HEK293T (cell line): ENCODE data around the gene CADPS.
A peak's percentile ranks its signal among the peaks of the same experiment; 100 is the strongest.

ENCODE experiments used
- CTCF ChIA-PET: fragments of 350-600 bp; formaldehyde crosslinking; extraction: SDS; loops from one replicate; lab custom pipeline; 2021; ENCODE audit warnings: antibody characterized with exemption, inconsistent platforms; lab: Yijun Ruan, JAX
- POLR2A ChIA-PET: fragments of 350-600 bp; formaldehyde crosslinking; extraction: SDS; loops from one replicate; lab custom pipeline; 2020; ENCODE audit warnings: antibody characterized with exemption, inconsistent platforms; lab: Yijun Ruan, JAX
- DNase-seq: peaks from one replicate; pipeline ENCODE4 v3.0.0; 2012; ENCODE audit warnings: mixed read lengths; ENCODE audit errors: extremely low spot score
- ARNT ChIP-seq: fragments of 450-650 bp; IDR thresholded peaks from 2 replicates; pipeline ENCODE4 v1.6.1; 2017; ENCODE audit warnings: mild to moderate bottlenecking
- BHLHE40 ChIP-seq: fragments of 450-650 bp; IDR thresholded peaks from 2 replicates; pipeline ENCODE4 v1.6.1; 2016; ENCODE audit warnings: mild to moderate bottlenecking, moderate library complexity, borderline replicate concordance
- CTBP1 ChIP-seq: fragments of 450-650 bp; IDR thresholded peaks from 2 replicates; pipeline ENCODE4 v1.6.1; 2016; ENCODE audit warnings: borderline replicate concordance
- ELF4 ChIP-seq: fragments of 450-650 bp; IDR thresholded peaks from 2 replicates; pipeline ENCODE4 v1.6.1; 2017; ENCODE audit warnings: antibody characterized with exemption
- FOXA1 ChIP-seq: fragments of 450-650 bp; IDR thresholded peaks from 2 replicates; pipeline ENCODE4 v1.6.1; 2016; ENCODE audit warnings: mild to moderate bottlenecking
- FOXK2 ChIP-seq: fragments of 450-650 bp; IDR thresholded peaks from 2 replicates; pipeline ENCODE4 v1.6.1; 2016; ENCODE audit warnings: mild to moderate bottlenecking
- FOXM1 ChIP-seq: fragments of 450-650 bp; IDR thresholded peaks from 2 replicates; pipeline ENCODE4 v1.6.1; 2017; ENCODE audit warnings: mild to moderate bottlenecking, borderline replicate concordance
- HDGF ChIP-seq: fragments of 450-650 bp; IDR thresholded peaks from 2 replicates; pipeline ENCODE4 v1.6.1; 2017; ENCODE audit warnings: antibody characterized with exemption, borderline replicate concordance
- L3MBTL2 ChIP-seq: fragments of 450-650 bp; conservative IDR thresholded peaks from 2 replicates; pipeline ENCODE4 v1.6.1; 2016; ENCODE audit warnings: mild to moderate bottlenecking
- LEF1 ChIP-seq: fragments of 450-650 bp; IDR thresholded peaks from 2 replicates; pipeline ENCODE4 v1.6.1; 2017; ENCODE audit warnings: mild to moderate bottlenecking, borderline replicate concordance
- NFRKB ChIP-seq: fragments of 450-650 bp; IDR thresholded peaks from 2 replicates; pipeline ENCODE4 v1.6.1; 2016; ENCODE audit warnings: mild to moderate bottlenecking, moderate library complexity
- PKNOX1 ChIP-seq: fragments of 450-650 bp; IDR thresholded peaks from 2 replicates; pipeline ENCODE4 v1.6.1; 2016
- SP1 ChIP-seq: fragments of 450-650 bp; IDR thresholded peaks from 2 replicates; pipeline ENCODE4 v1.6.1; 2017
- SUZ12 ChIP-seq: fragments of 450-650 bp; IDR thresholded peaks from 2 replicates; pipeline ENCODE4 v1.6.1; 2016; ENCODE audit warnings: mild to moderate bottlenecking
- TARDBP ChIP-seq: fragments of 450-650 bp; IDR thresholded peaks from 2 replicates; pipeline ENCODE4 v1.6.1; 2016
- ZNF384 ChIP-seq: fragments of 450-650 bp; IDR thresholded peaks from 2 replicates; pipeline ENCODE4 v1.6.1; 2016

The CADPS gene

DNA sequence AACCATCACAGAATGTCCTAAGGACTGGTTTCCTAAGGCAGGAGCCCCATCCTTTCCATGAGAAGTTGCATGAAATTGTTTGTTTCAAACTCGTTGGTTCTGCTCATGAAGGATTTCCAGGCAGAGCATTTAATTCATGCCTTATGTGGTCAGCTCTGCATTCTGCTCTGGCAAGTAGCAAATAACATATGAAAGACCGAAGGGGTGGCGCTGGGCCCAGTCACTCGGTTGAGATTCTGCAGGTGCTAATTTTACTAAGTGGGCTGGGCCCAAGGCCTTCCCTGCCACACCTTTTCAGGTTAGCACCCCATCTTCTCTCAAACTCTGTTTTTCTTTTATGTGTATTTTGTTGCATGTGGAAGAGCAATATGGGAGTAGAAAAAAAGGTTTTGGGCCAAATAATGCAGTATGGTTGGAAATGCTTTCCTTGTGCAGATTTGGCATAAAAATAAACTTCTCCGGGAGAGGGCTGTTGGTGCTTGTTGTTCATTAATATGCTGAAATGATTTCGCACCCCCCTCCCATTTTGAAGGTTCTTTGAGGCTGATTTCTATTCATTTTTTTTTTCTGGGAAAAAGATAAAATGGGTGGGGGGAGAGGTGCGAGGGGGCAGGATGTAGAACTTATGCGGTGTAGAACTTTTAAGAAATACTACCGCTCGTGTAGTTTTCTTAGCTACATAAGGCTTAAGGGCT is 318.9 kb downstream of the CADPS start:
- DNase-seq, result no peak
- ChIA-PET CTCF (no interaction called here), POLR2A (no interaction called here)
- TF ChIP-seq TARDBP (no peak), LEF1 (no peak), NFRKB (no peak)

GRCh38 chr3:62554264-62554799 is 320.9 kb downstream of the CADPS start:
- CTCF ChIA-PET, result no interaction called here
- POLR2A ChIA-PET, result no interaction called here

GRCh38 chr3:62553811-62554210 is 321.4 kb downstream of the CADPS start:
- no peak for TF ChIP-seq FOXM1
- no peak for TF ChIP-seq NFRKB
- no peak for TF ChIP-seq CTBP1
- TF ChIP-seq BHLHE40, result no peak
- TF ChIP-seq L3MBTL2, result no peak
- no peak for TF ChIP-seq ARNT
- TF ChIP-seq ZNF384, result no peak
- TF ChIP-seq HDGF, result no peak
- TF ChIP-seq TARDBP, result no peak
- TF ChIP-seq PKNOX1, result no peak
- TF ChIP-seq ELF4, result no peak
- TF ChIP-seq SUZ12, result no peak
- TF ChIP-seq FOXK2, result no peak
- TF ChIP-seq LEF1, result no peak
- DNase-seq, result no peak
- ChIA-PET POLR2A (no interaction called here), CTCF (no interaction called here)

More at GRCh38 chr3:62554264-62554799, 320.9 kb downstream of the CADPS start:
- TF ChIP-seq TARDBP (no peak), SP1 (no peak), FOXM1 (no peak), L3MBTL2 (no peak), PKNOX1 (no peak), ZNF384 (no peak)
- peak; percentile 22 for DNase-seq

DNA sequence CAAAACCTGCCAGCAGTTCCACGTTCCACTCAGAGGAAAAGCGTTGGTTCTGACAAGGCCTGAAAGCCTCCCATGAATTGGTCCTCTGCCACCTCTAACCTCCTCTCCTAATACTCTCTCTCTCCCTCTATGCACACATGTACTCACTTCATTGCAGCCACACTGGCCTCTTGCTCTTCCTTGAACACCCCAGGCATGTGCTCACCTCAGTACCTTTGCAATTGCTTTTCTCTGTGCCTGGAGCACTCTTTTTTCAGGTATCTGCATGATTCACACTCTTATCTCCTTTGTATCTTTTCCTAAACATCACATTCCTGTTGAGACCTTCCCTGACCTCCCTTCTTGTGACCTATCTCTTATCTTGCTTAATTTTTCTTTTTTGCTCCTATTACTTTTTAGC is 323.7 kb downstream of the CADPS start:
- POLR2A ChIA-PET, result no interaction called here
- TF ChIP-seq TARDBP, result no peak
- no peak for TF ChIP-seq FOXA1
- TF ChIP-seq FOXM1, result no peak
- no peak for TF ChIP-seq SP1
- TF ChIP-seq ARNT, result no peak
- no peak for TF ChIP-seq L3MBTL2
- no peak for TF ChIP-seq ZNF384
- TF ChIP-seq NFRKB, result no peak
- CTCF ChIA-PET, result no interaction called here
- DNase-seq, result no peak

GRCh38 chr3:62550439-62550838 is 324.8 kb downstream of the CADPS start:
- DNase-seq, result no peak
- ChIA-PET CTCF (interaction anchor here (0.7 kb wide), 1 partner anchor 348 kb away, joined by 4 read pairs; no protein-coding TSS in a partner anchor), POLR2A (no interaction called here)
- no peak for TF ChIP-seq ELF4

DNA sequence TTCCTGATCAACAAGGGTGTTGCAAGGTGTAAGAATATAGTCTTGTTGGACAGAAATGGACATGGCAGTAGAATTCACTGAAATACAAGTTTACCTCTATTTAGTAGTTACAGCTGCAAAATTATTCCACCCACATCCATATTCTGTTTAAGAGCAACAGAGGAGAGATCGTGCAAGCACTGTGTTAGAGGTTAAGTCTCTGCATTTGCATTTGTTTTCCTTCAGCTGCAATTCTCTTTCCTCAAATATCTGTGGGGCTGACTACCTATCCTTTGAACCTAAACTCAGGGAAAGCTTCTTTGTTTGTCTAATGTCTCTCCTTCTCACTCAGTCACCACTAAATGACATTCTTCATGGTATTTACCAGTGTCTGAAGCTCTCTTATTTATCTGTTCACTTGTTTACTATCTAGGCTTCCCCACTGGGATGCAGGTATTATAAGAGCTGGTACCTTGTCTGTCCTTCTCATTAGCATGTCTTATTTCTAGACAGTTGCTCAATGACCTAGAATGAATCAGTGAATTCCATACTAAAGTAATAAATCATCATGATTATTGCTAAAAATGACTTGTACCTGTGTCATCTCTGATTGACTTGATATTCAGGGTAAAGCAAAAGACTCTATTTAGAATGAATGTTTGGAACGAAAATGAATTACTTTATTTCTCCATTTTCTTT is 326.5 kb downstream of the CADPS start:
- no peak for DNase-seq
- TF ChIP-seq SUZ12 (no peak), L3MBTL2 (no peak), SP1 (no peak), FOXM1 (no peak), ARNT (no peak), CTBP1 (no peak), NFRKB (no peak), TARDBP (no peak), BHLHE40 (no peak), ELF4 (no peak), FOXA1 (no peak)
- CTCF ChIA-PET, result no interaction called here
- POLR2A ChIA-PET, result no interaction called here

- ChIA-PET CTCF (no interaction called here), POLR2A (no interaction called here)
- TF ChIP-seq FOXM1, result no peak
- TF ChIP-seq ZNF384, result no peak
- no peak for TF ChIP-seq TARDBP
- TF ChIP-seq ELF4, result no peak
- TF ChIP-seq ARNT, result no peak
- no peak for TF ChIP-seq CTBP1
- no peak for TF ChIP-seq SP1
- TF ChIP-seq FOXK2, result no peak
- no peak for TF ChIP-seq SUZ12
- TF ChIP-seq BHLHE40, result no peak
- no peak for TF ChIP-seq FOXA1
- TF ChIP-seq LEF1, result no peak
- no peak for DNase-seq
Observed at GRCh38 chr3:62546266-62546665, 328.9 kb downstream of the CADPS start.

GRCh38 chr3:62542185-62542584 is 333.0 kb downstream of the CADPS start:
- ChIA-PET CTCF (no interaction called here), POLR2A (no interaction called here)
- TF ChIP-seq SUZ12 (no peak), HDGF (no peak), LEF1 (no peak), PKNOX1 (no peak), CTBP1 (no peak), ELF4 (no peak), NFRKB (no peak)
- DNase-seq, result no peak
